SK-N-SH treated with all-trans-retinoic acid at 6 μM for 48 hours (cell line): Measurements from ENCODE around the gene PSMB9.
A peak's percentile ranks its signal among the peaks of the same experiment; 100 is the strongest.

Experiments used
- ATAC-seq: fragments of 200-7000 bp; cut with Tn5 transposase; 3 replicates; pipeline ENCODE4 v1.9.1; 2020; ENCODE audit warnings: mild to moderate bottlenecking, moderate library complexity
- ARNTL ChIP-seq: fragments of 450-650 bp; formaldehyde crosslinking; IDR thresholded peaks from 2 replicates; pipeline ENCODE4 v1.5.0; 2020; ENCODE audit warnings: low read depth, mild to moderate bottlenecking, moderate library complexity, borderline replicate concordance
- BACH2 ChIP-seq: fragments of 250-450 bp; sonication (Bioruptor Pico); IDR thresholded peaks from 2 replicates; pipeline ENCODE4 v1.9.0; 2021; ENCODE audit warnings: mild to moderate bottlenecking, borderline replicate concordance
- CREB5 ChIP-seq: fragments of 250-450 bp; sonication (Bioruptor Pico); IDR thresholded peaks from 2 replicates; pipeline ENCODE4 v1.5.1; 2020; ENCODE audit warnings: low read depth, mild to moderate bottlenecking, moderate library complexity
- CSDC2 ChIP-seq: fragments of 250-450 bp; sonication (Bioruptor Pico); IDR thresholded peaks from 2 replicates; pipeline ENCODE4 v1.5.0; 2020; ENCODE audit warnings: mild to moderate bottlenecking, moderate library complexity
- CSRNP3 ChIP-seq: fragments of 250-450 bp; sonication (Bioruptor Pico); IDR thresholded peaks from 2 replicates; pipeline ENCODE4 v1.5.1; 2021; ENCODE audit warnings: mild to moderate bottlenecking, moderate library complexity
- ESRRG ChIP-seq: fragments of 250-450 bp; sonication (Bioruptor Pico); IDR thresholded peaks from 2 replicates; pipeline ENCODE4 v1.6.1; 2021; ENCODE audit warnings: mild to moderate bottlenecking
- GLIS3 ChIP-seq: fragments of 250-450 bp; sonication (Bioruptor Pico); IDR thresholded peaks from 2 replicates; pipeline ENCODE4 v1.5.0; 2020; ENCODE audit warnings: mild to moderate bottlenecking, moderate library complexity
- ISL1 ChIP-seq: fragments of 250-450 bp; sonication (Bioruptor Pico); IDR thresholded peaks from 2 replicates; pipeline ENCODE4 v2.1.2; 2022; ENCODE audit warnings: mild to moderate bottlenecking, moderate library complexity
- OSR1 ChIP-seq: fragments of 250-450 bp; sonication (Bioruptor Pico); IDR thresholded peaks from 2 replicates; pipeline ENCODE4 v1.8.0; 2022; ENCODE audit warnings: moderate library complexity, mild to moderate bottlenecking, inconsistent platforms
- PATZ1 ChIP-seq: fragments of 250-450 bp; sonication (Bioruptor Pico); IDR thresholded peaks from 2 replicates; pipeline ENCODE4 v1.8.0; 2020; ENCODE audit warnings: mild to moderate bottlenecking, moderate library complexity, borderline replicate concordance
- POU6F1 ChIP-seq: fragments of 250-450 bp; sonication (Bioruptor Pico); IDR thresholded peaks from 2 replicates; pipeline ENCODE4 v1.8.0; 2021; ENCODE audit warnings: low read depth, mild to moderate bottlenecking, moderate library complexity, borderline replicate concordance
- PPARA ChIP-seq: fragments of 250-450 bp; sonication (Bioruptor Pico); IDR thresholded peaks from 2 replicates; pipeline ENCODE4 v1.5.0; 2020; ENCODE audit warnings: mild to moderate bottlenecking, borderline replicate concordance
- RARB ChIP-seq: fragments of 250-450 bp; sonication (Bioruptor Pico); IDR thresholded peaks from 2 replicates; pipeline ENCODE4 v1.8.0; 2021; ENCODE audit warnings: mild to moderate bottlenecking, moderate library complexity
- SNAI2 ChIP-seq: fragments of 250-450 bp; sonication (Bioruptor Pico); IDR thresholded peaks from 2 replicates; pipeline ENCODE4 v1.5.0; 2020; ENCODE audit warnings: mild to moderate bottlenecking, moderate library complexity
- TCF4 ChIP-seq: fragments of 250-450 bp; sonication (Bioruptor Pico); IDR thresholded peaks from 2 replicates; pipeline ENCODE4 v1.8.0; 2021; ENCODE audit warnings: mild to moderate bottlenecking, moderate library complexity, borderline replicate concordance
- TOX ChIP-seq: fragments of 250-450 bp; sonication (Bioruptor Pico); IDR thresholded peaks from 2 replicates; pipeline ENCODE4 v1.8.0; 2021; ENCODE audit warnings: mild to moderate bottlenecking, moderate library complexity, borderline replicate concordance
- ZC3H10 ChIP-seq: fragments of 250-450 bp; sonication (Bioruptor Pico); IDR thresholded peaks from 2 replicates; pipeline ENCODE4 v1.5.1; 2021; ENCODE audit warnings: mild to moderate bottlenecking, moderate library complexity
- ZFP3 ChIP-seq: fragments of 250-450 bp; sonication (Bioruptor Pico); IDR thresholded peaks from 2 replicates; pipeline ENCODE4 v1.5.0; 2020; ENCODE audit warnings: mild to moderate bottlenecking, moderate library complexity
- ZFP30 ChIP-seq: fragments of 450-650 bp; formaldehyde crosslinking; IDR thresholded peaks from 2 replicates; pipeline ENCODE4 v1.5.0; 2022; ENCODE audit warnings: mild to moderate bottlenecking, moderate library complexity
- ZNF565 ChIP-seq: fragments of 450-650 bp; formaldehyde crosslinking; conservative IDR thresholded peaks from 2 replicates; pipeline ENCODE4 v1.5.0; 2020; ENCODE audit warnings: low read depth, mild to moderate bottlenecking, moderate library complexity
- ZNF70 ChIP-seq: fragments of 450-650 bp; formaldehyde crosslinking; IDR thresholded peaks from 2 replicates; pipeline ENCODE4 v1.5.0; 2020; ENCODE audit warnings: mild to moderate bottlenecking, moderate library complexity
- ZNF8 ChIP-seq: fragments of 450-650 bp; formaldehyde crosslinking; IDR thresholded peaks from 2 replicates; pipeline ENCODE4 v1.5.0; 2020; ENCODE audit warnings: mild to moderate bottlenecking, moderate library complexity

PSMB9 gene

GRCh38 chr6:32886681-32887383 lies 32.8 kb downstream of the PSMB9 start:
- ATAC-seq, result peak; percentile 60
- TF ChIP-seq TCF4 (CRISPR knock-in tag), result no peak
- TF ChIP-seq ISL1, result no peak
- no peak for TF ChIP-seq TOX (CRISPR knock-in tag)
- TF ChIP-seq CREB5 (CRISPR knock-in tag), result no peak
- no peak for TF ChIP-seq ARNTL
- no peak for TF ChIP-seq SNAI2
- no peak for TF ChIP-seq BACH2 (CRISPR knock-in tag)
- TF ChIP-seq CSRNP3, result no peak
- TF ChIP-seq ZNF565 (CRISPR knock-in tag), result no peak
- no peak for TF ChIP-seq PPARA (CRISPR knock-in tag)
- TF ChIP-seq RARB (CRISPR knock-in tag), result no peak
- TF ChIP-seq OSR1, result no peak
- no peak for TF ChIP-seq POU6F1

- TF ChIP-seq ISL1 (no peak), CREB5 (CRISPR knock-in tag) (no peak), GLIS3 (CRISPR knock-in tag) (no peak), CSRNP3 (no peak), ZFP3 (CRISPR knock-in tag) (no peak), BACH2 (CRISPR knock-in tag) (no peak), ESRRG (no peak), TCF4 (CRISPR knock-in tag) (no peak), ZC3H10 (CRISPR knock-in tag) (no peak), ZNF70 (CRISPR knock-in tag) (no peak), ZFP30 (no peak), TOX (CRISPR knock-in tag) (no peak), PATZ1 (CRISPR knock-in tag) (no peak), CSDC2 (CRISPR knock-in tag) (no peak), ARNTL (no peak), SNAI2 (no peak), ZNF8 (CRISPR knock-in tag) (no peak), RARB (CRISPR knock-in tag) (no peak), ZNF565 (CRISPR knock-in tag) (no peak), OSR1 (no peak)
- ATAC-seq, result no peak
These were observed 33.6 kb downstream of the PSMB9 start for GRCh38 chr6:32887616-32888015.
